COLO668 (cell line): Measurements from ENCODE around the gene MTFMT.
A peak's percentile ranks its signal among the peaks of the same experiment; 100 is the strongest.
"Not testable (repeated sequence)": the region's sequence is repeated elsewhere in the genome, so short reads cannot be mapped to it uniquely, and the experiment has no call there.

Experiments
- DNase-seq: peaks from one replicate; lab custom pipeline; 2025; ENCODE audit not compliant: unreplicated experiment; lab: John Stamatoyannopoulos, UW

The MTFMT gene

DNA sequence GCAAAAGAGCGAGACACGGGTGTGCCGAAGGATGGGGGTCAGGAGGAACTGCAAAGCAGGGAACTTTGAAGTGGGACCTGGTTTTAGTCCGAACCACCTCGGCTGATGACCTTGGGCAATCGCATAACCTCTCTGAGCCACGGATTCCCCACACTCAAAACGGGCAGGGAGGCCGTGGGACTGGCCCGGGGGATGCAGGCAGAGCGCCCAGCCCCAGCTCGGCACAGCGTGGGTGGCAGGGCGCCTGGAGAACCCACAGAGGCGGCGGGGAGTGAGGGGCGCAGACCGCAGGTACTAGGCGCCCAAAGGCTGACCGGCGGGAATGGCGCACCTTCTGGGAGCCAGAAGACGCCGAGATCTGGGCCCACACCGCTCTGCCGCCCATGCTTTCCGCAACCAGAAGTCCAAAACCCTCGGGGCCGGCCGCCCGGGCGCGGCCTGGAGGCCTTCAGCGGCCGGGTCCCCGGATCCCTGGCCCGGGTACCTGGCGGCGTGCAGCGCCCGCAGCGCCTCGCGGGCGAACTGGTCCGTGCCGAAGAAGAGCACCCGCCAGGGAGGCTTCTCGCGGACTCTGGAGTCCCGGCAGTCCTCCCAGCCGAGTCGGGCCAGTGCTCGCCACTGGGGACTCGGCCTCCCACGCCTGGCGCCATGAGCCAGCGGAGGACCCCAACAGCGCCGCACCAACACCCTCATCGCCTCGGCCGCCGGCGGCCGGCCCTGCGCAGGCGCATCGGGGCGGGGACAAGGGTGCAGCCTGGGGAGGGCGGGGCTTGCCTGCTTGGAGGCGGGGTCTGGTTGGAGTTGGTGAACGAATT is at the start of gene MTFMT:
MTFMT (minus strand) TSS at position 719 of the 815 bp plus-strand sequence; CDS start at position 693, 26 bp downstream.
- peak; percentile 87 for DNase-seq

DNA sequence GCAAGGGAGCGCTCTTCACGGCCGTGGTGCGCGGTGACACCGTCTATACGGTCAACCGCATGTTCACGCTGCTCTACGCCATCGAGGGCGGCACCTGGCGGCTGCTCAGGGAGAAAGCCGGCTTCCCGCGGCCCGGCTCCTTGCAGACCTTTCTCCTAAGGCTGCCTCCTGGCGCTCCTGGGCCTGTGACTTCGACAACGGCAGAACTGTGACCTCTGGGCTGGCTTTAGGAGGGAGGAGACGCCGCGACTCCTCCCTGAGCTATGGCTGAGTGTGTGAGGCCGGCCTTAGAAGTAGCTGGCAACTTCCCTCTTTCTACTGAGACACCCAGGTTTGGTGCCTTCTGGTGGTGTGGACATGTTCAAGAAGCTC is 48.5 kb upstream of the MTFMT start:
- DNase-seq, result peak; percentile 54

- DNase-seq, result no peak
These were observed 48.0 kb upstream of the MTFMT start for GRCh38 chr15:65077291-65077980.

DNA sequence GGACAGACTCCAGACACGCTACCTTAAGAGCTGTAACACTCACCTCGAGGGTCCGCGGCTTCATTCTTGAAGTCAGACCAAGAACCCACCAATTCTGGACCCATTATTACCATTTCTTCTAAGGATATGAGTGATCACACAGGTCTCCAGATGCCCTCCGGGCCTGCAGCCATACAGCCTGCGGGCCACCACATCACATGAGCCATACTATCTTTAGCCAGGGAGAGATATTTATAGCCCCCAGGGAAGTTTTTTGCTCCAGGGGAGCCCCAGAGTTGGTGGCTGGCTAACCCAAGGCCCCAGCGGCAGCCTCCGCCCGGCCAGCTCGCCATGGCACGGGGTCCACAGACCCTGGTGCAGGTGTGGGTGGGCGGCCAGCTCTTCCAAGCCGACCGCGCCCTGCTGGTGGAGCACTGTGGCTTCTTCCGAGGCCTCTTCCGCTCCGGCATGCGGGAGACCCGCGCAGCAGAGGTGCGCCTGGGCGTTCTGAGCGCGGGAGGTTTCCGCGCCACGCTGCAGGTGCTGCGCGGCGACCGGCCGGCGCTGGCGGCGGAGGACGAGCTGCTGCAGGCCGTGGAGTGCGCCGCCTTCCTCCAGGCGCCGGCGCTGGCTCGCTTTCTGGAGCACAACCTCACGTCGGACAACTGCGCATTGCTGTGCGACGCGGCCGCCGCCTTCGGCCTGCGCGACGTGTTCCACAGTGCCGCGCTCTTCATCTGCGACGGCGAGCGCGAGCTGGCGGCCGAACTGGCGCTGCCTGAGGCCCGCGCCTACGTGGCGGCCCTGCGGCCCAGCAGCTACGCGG is 47.2 kb upstream of the MTFMT start, which contains the start of gene KBTBD13:
KBTBD13 (plus strand) TSS at position 261 of the 805 bp plus-strand sequence; CDS start at position 331, 70 bp downstream.
- DNase-seq, result no peak

DNA sequence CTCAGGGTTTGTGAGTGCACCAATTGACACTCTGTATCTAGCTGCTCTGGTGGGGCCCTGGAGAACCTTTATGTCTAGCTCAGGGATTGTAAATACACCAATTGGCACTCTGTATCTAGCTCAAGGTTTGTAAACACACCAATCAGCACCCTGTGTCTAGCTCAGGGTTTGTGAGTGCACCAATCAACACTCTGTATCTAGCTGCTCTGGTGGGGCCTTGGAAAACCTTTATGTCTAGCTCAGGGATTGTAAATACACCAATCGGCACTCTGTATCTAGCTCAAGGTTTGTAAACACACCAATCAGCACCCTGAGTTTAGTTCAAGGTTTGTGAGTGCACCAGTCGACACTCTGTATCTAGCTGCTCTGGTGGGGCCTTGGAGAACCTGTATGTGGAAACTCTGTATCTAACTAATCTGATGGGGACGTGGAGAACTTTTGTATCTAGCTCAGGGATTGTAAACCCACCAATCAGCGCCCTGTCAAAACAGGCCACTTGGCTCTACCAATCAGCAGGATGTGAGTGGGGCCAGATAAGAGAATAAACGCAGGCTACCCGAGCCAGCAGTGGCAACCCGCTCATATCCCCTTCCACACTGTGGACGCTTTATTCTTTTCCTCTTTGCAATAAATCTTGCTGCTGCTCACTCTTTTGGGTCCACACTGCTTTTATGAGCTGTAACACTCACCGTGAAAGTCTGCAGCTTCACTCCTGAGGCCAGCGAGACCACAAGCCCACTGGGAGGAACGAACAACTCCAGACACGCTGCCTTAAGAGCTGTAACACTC is 46.4 kb upstream of the MTFMT start:
- DNase-seq, result not testable (repeated sequence)

DNA sequence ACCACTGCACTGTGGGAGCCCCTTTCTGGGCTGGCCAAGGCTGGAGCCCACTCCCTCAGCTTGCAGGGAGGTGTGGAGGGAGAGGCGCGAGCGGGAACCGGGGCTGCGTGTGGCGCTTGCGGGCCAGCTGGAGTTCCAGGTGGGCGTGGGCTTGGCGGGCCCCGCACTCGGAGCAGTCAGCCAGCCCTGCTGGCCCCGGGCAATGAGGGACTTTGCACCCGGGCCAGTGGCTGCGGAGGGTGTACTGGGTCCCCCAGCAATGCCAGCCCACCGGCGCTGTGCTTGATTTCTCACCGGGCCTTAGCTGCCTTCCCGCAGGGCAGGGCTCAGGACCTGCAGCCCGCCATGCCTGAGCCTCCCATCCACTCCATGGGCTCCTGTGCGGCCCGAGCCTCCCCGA is 45.5 kb upstream of the MTFMT start:
- not testable (repeated sequence) for DNase-seq

GRCh38 chr15:65072617-65073016 is 43.2 kb upstream of the MTFMT start:
- DNase-seq, result no peak

GRCh38 chr15:65072027-65072426 is 42.6 kb upstream of the MTFMT start:
- no peak for DNase-seq

DNA sequence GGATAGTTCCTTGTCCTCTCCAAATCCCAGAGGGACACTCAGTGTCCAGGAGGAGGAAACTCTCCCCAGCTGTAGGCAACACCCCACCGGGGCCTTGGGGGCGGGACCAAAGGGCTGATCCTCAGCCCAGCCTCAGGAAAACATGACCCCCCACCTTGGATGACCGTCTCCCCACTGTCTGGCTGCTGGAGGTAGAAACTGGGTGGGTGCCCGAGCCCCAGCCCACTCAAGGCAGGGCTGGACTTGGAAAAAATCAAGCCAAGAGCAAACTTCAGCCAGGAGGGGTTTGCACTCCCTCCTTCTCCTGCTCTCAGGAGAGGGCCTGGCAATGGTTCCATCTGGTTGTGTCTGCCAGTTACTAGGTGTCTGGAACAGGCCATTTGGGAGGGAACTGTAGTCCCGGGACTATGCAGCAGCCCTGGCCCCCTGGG is 42.0 kb upstream of the MTFMT start:
- no peak for DNase-seq

- DNase-seq, result no peak
These were observed 40.5 kb upstream of the MTFMT start for GRCh38 chr15:65069779-65070546.

- no peak for DNase-seq
These were observed 39.7 kb upstream of the MTFMT start for GRCh38 chr15:65069179-65069578.

DNA sequence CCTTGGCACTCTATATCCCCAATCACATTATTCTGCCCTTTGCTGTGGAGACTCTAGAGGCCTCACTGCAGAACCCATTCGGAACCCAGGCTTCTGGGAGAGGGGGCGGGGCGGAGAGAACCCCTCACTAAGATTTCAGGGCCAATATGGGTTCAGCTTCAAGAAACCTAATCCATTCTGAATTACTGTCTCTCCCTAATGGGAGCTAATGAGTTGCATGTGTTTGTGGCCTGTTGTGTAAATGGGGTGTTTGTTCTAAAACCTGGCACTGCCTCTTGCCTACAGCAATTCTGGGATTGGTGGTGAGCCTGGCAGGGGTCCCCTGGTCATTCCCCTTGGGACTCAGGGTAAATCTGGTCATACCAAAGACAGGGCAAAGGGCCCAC is 39.0 kb upstream of the MTFMT start:
- DNase-seq, result no peak

DNA sequence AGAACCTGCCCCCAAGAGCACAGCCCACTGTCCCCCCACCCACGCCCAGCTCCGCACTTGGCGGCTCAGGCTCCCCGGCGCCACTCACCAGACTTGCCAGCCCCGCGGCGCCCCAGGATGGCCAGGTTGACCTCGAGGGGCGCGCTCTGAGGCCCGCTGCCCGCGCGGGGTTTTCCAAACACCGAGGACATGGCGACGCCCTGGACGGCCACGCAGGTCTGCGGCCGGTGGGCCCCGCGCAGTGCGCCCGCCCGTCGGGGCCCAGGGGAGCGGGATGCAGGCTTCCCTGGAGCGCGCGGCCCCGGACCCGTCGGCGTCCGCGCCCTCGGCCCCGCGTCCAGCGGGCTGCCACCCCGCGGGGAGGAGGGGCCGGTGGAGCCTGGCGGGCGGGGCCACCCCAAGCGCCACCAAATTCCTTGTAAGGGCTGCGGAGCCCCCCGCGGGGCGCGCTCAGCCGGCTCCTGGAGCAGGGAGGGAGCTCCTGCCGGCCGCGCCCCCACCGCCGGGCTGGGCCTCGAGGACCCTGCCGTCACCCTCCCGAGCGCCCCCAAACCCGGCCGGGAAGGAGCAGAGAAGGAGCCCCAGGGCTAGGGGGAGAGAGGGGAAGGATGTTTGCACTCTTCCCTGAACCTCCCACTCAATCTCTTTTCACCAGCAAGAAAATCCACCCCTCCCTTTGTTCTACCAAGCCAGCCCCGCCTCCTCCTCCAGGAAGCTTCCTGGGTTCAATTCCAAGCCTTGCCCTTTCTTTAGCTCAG is 38.4 kb upstream of the MTFMT start, which contains the start of gene RASL12:
RASL12 (minus strand) TSS at position 347 of the 758 bp plus-strand sequence; CDS start at position 191, 156 bp downstream.
- DNase-seq, result no peak

DNA sequence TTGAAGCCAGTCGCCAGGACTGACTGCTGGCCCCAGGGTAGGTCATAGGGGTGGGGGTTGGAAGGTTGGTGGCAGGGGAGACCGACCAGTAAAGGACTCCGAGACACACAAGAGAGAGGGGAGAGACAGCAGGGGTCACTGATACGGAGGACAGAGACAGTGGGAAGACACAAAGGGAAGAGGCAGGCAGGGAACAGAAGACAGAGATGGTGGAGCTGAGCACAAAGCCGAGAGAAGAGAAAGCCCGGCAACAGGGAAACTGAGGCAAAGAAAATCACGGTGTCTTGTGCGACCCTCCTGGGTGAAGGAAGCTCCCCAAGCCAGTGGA is 37.8 kb upstream of the MTFMT start:
- no peak for DNase-seq

- no peak for DNase-seq
These were observed 37.3 kb upstream of the MTFMT start for GRCh38 chr15:65066635-65067316.

GRCh38 chr15:65066001-65066634 is 36.7 kb upstream of the MTFMT start:
- DNase-seq, result no peak

- DNase-seq, result no peak
These were observed 33.3 kb upstream of the MTFMT start for GRCh38 chr15:65062726-65063125.

DNA sequence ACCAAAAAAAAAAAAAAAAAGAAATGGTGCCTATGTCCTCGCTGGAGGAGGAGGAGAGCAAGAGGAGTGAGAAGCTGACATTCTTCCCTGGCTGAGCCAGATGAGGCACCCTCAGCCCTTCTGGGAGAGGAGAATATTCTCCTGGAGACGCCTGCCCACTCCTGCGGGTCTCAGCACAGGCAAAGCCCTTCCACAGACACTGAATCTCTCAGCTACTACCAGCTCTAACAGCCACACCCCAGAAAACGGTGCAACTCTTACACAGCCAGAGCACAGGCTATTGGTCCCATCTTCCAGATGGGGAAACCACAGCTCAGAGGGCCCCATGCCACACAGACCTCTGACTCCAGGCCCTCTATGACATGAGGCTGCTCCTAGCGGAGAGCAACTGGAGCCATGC is 32.6 kb upstream of the MTFMT start:
- no peak for DNase-seq
